NCI-H2171 (cell line): Measurements from ENCODE around the gene PLCD4.
A peak's percentile ranks its signal among the peaks of the same experiment; 100 is the strongest.

Source experiments
- DNase-seq: peaks from one replicate; lab custom pipeline; 2025; lab: John Stamatoyannopoulos, UW

PLCD4 gene

DNA sequence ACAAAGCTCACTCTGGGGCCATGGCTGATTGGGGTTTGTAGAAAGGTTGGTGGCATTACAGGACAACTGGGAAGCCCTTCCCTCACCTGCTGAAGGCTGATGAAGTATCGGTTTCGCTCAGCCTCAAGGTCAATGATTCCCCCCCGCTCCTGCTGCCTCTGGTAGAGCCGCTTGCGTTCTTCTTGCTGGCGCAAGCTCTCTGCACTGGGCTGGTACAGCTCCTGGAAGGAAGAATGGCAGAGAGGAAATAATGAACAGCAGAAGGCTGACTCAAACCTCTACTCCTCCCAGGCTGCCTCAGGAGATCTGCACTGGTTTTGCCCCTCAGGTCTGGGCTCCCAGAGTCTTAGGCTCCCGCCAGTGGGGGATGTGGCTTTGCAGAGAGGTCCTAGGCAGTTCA, 57.0 kb downstream of the PLCD4 start:
- no peak for DNase-seq

GRCh38 chr2:218671097-218671653, 63.5 kb downstream of the PLCD4 start:
- DNase-seq = no peak

GRCh38 chr2:218671654-218672566, 64.2 kb downstream of the PLCD4 start, which contains the start of the genes RNF25 and STK36:
Gene RNF25 (minus strand): TSS chr2:218672002. CDS start chr2:218671970, 32 bp downstream.
Gene STK36 (plus strand): TSS chr2:218672086. CDS start chr2:218672830, 744 bp downstream.
- peak; percentile 91 for DNase-seq

GRCh38 chr2:218679119-218679518, 71.4 kb downstream of the PLCD4 start:
- no peak for DNase-seq

- no peak for DNase-seq
Measured at GRCh38 chr2:218680061-218680460, 72.4 kb downstream of the PLCD4 start.
